ENCODE measurements around the gene SCLY.
"Not testable (repeated sequence)": the region's sequence is repeated elsewhere in the genome, so short reads cannot be mapped to it uniquely, and the experiment has no call there.

Gene SCLY

GRCh38 chr2:238045575-238045974, 15.2 kb upstream of the SCLY start:
- no peak for TF ChIP-seq CTCF (IDR thresholded peaks at IDR 0.05; ENCODE audit: extremely low read depth, insufficient read depth, missing control alignments)
- in situ Hi-C loops (cut with MboI; ENCODE audit: low pct_unique_long_range_greater_than_20kb, low sequenced_read_pairs, unreplicated experiment), result no loop called here
- DNase-seq (ENCODE audit: low spot score), result no peak

- no peak for TF ChIP-seq CTCF (IDR thresholded peaks at IDR 0.05; ENCODE audit: extremely low read depth, insufficient read depth, missing control alignments)
- in situ Hi-C loops (cut with MboI; ENCODE audit: low pct_unique_long_range_greater_than_20kb, low sequenced_read_pairs, unreplicated experiment), result no loop called here
- DNase-seq (ENCODE audit: low spot score), result no peak
These were observed 14.0 kb upstream of the SCLY start for GRCh38 chr2:238046725-238047270.

- in situ Hi-C loops (cut with MboI; ENCODE audit: low pct_unique_long_range_greater_than_20kb, low sequenced_read_pairs, unreplicated experiment), result no loop called here
- no peak for TF ChIP-seq CTCF (IDR thresholded peaks at IDR 0.05; ENCODE audit: extremely low read depth, insufficient read depth, missing control alignments)
- DNase-seq (ENCODE audit: low spot score), result no peak
These were observed 7.5 kb upstream of the SCLY start for GRCh38 chr2:238053191-238053776.

GRCh38 chr2:238055841-238056240, 5.0 kb upstream of the SCLY start:
- in situ Hi-C loops (cut with MboI; ENCODE audit: low pct_unique_long_range_greater_than_20kb, low sequenced_read_pairs, unreplicated experiment), result no loop called here
- no peak for DNase-seq (ENCODE audit: low spot score)
- TF ChIP-seq CTCF (IDR thresholded peaks at IDR 0.05; ENCODE audit: extremely low read depth, insufficient read depth, missing control alignments), result no peak

GRCh38 chr2:238057696-238058575, 2.9 kb upstream of the SCLY start:
- in situ Hi-C loops (cut with MboI; ENCODE audit: low pct_unique_long_range_greater_than_20kb, low sequenced_read_pairs, unreplicated experiment); DNase-seq (ENCODE audit: low spot score): not testable (repeated sequence)

- TF ChIP-seq CTCF (IDR thresholded peaks at IDR 0.05; ENCODE audit: extremely low read depth, insufficient read depth, missing control alignments), result no peak
- DNase-seq (ENCODE audit: low spot score), result no peak
- in situ Hi-C loops (cut with MboI; ENCODE audit: low pct_unique_long_range_greater_than_20kb, low sequenced_read_pairs, unreplicated experiment), result no loop called here
These were observed 1.3 kb upstream of the SCLY start for GRCh38 chr2:238059505-238059904.

GRCh38 chr2:238060096-238060541, 682 bp upstream of the SCLY start:
- no peak for TF ChIP-seq CTCF (IDR thresholded peaks at IDR 0.05; ENCODE audit: extremely low read depth, insufficient read depth, missing control alignments)
- in situ Hi-C loops (cut with MboI; ENCODE audit: low pct_unique_long_range_greater_than_20kb, low sequenced_read_pairs, unreplicated experiment), result no loop called here
- no peak for DNase-seq (ENCODE audit: low spot score)
